ENCODE results near the gene SPATS2L.

- TF ChIP-seq, protein P1, sequence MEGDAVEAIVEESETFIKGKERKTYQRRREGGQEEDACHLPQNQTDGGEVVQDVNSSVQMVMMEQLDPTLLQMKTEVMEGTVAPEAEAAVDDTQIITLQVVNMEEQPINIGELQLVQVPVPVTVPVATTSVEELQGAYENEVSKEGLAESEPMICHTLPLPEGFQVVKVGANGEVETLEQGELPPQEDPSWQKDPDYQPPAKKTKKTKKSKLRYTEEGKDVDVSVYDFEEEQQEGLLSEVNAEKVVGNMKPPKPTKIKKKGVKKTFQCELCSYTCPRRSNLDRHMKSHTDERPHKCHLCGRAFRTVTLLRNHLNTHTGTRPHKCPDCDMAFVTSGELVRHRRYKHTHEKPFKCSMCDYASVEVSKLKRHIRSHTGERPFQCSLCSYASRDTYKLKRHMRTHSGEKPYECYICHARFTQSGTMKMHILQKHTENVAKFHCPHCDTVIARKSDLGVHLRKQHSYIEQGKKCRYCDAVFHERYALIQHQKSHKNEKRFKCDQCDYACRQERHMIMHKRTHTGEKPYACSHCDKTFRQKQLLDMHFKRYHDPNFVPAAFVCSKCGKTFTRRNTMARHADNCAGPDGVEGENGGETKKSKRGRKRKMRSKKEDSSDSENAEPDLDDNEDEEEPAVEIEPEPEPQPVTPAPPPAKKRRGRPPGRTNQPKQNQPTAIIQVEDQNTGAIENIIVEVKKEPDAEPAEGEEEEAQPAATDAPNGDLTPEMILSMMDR (IDR thresholded peaks at IDR 0.05; ENCODE audit: insufficient read depth, low read length, poor library complexity, severe bottlenecking): no peak
- no peak for TF ChIP-seq EZH2phosphoT487 (conservative IDR thresholded peaks at IDR 0.05; ENCODE audit: low read length)
These were observed 136.0 kb downstream of the SPATS2L start for GRCh38 chr2:200442471-200442870.
